ENCODE data around the gene BMF. TPM values are rescaled to one million over a fixed set of nuclear protein-coding genes. Genes with fewer than 3 reads are reported as not detected.

BMF gene
- total RNA-seq, 2 donors from 2014 or later = 13.1 to 32.5 TPM

GRCh38 chr15:40060236-40060961 is 48.3 kb downstream of the BMF start:
- no peak for ATAC-seq (ENCODE audit: insufficient number of reproducible peaks, low FRiP score, low read depth)
- no peak for DNase-seq (ENCODE audit: low spot score)
- Histone ChIP-seq H3K4me3 (no peak overlapping the region), H3K4me1 (ENCODE audit: control insufficient read depth in 1 of 2, low read depth in 2 of 2) (peaks cover 4 to 14% of the 10 kb centered on the region in 2 donors), H3K9me3 (no peaks in the 10 kb centered on the region), H3K27me3 (replicated peaks; ENCODE audit: insufficient read depth) (no peaks in the 10 kb centered on the region), H3K36me3 (no peaks in the 10 kb centered on the region), H3K27ac (no peak overlapping the region)
- TF ChIP-seq, protein P1, sequence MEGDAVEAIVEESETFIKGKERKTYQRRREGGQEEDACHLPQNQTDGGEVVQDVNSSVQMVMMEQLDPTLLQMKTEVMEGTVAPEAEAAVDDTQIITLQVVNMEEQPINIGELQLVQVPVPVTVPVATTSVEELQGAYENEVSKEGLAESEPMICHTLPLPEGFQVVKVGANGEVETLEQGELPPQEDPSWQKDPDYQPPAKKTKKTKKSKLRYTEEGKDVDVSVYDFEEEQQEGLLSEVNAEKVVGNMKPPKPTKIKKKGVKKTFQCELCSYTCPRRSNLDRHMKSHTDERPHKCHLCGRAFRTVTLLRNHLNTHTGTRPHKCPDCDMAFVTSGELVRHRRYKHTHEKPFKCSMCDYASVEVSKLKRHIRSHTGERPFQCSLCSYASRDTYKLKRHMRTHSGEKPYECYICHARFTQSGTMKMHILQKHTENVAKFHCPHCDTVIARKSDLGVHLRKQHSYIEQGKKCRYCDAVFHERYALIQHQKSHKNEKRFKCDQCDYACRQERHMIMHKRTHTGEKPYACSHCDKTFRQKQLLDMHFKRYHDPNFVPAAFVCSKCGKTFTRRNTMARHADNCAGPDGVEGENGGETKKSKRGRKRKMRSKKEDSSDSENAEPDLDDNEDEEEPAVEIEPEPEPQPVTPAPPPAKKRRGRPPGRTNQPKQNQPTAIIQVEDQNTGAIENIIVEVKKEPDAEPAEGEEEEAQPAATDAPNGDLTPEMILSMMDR (IDR thresholded peaks at IDR 0.05) = no peak

GRCh38 chr15:40059821-40060220 is 48.9 kb downstream of the BMF start:
- no peak overlapping the region for H3K27ac ChIP-seq
- no peak overlapping the region for H3K4me3 ChIP-seq
- no peaks in the 10 kb centered on the region for H3K9me3 ChIP-seq
- H3K27me3 ChIP-seq (replicated peaks; ENCODE audit: insufficient read depth) = no peaks in the 10 kb centered on the region
- peaks cover 7 to 14% of the 10 kb centered on the region in 2 donors for H3K4me1 ChIP-seq (ENCODE audit: control insufficient read depth in 1 of 2, low read depth in 2 of 2)
- H3K36me3 ChIP-seq = no peaks in the 10 kb centered on the region
- no peak for ATAC-seq (ENCODE audit: insufficient number of reproducible peaks, low FRiP score, low read depth)
- no peak for DNase-seq (ENCODE audit: low spot score)
- TF ChIP-seq, protein P1 (IDR thresholded peaks at IDR 0.05) = no peak

GRCh38 chr15:40058476-40059140 is 50.1 kb downstream of the BMF start:
- TF ChIP-seq, protein P1 (IDR thresholded peaks at IDR 0.05) = no peak
- Histone ChIP-seq H3K27me3 (replicated peaks; ENCODE audit: insufficient read depth) (no peaks in the 10 kb centered on the region), H3K36me3 (no peaks in the 10 kb centered on the region), H3K4me3 (no peak overlapping the region), H3K27ac (no peak overlapping the region), H3K9me3 (no peaks in the 10 kb centered on the region), H3K4me1 (ENCODE audit: control insufficient read depth in 1 of 2, low read depth in 2 of 2) (peaks cover 7% of the 10 kb centered on the region in 2 donors)
- DNase-seq (ENCODE audit: low spot score) = no peak
- no peak for ATAC-seq (ENCODE audit: insufficient number of reproducible peaks, low FRiP score, low read depth)

- H3K9me3 ChIP-seq = no peaks in the 10 kb centered on the region
- TF ChIP-seq, protein P1 (IDR thresholded peaks at IDR 0.05) = no peak
- no peaks in the 10 kb centered on the region for H3K36me3 ChIP-seq
- no peaks in the 10 kb centered on the region for H3K27me3 ChIP-seq (replicated peaks; ENCODE audit: insufficient read depth)
- peaks cover 0 to 3% of the 10 kb centered on the region in 2 donors for H3K4me1 ChIP-seq (ENCODE audit: control insufficient read depth in 1 of 2, low read depth in 2 of 2)
- ATAC-seq (ENCODE audit: insufficient number of reproducible peaks, low FRiP score, low read depth) (no peak), DNase-seq (ENCODE audit: low spot score) (no peak)
- no peak overlapping the region for H3K27ac ChIP-seq
- no peak overlapping the region for H3K4me3 ChIP-seq
Measured at GRCh38 chr15:40055576-40056293, 52.9 kb downstream of the BMF start.

Data from thoracic aorta (tissue), 2 donors.